Ishikawa (cell line): Measurements from ENCODE around the gene SPACA6.

Source experiments
- CEBPB ChIP-seq: IDR thresholded peaks from 2 replicates; pipeline ENCODE4 v1.6.1; 2012
- CREB1 ChIP-seq: IDR thresholded peaks from 2 replicates; pipeline ENCODE4 v1.6.1; 2012; ENCODE audit warnings: low read depth
- EGR1 ChIP-seq: IDR thresholded peaks from 2 replicates; pipeline ENCODE4 v1.6.1; 2012
- EP300 ChIP-seq: IDR thresholded peaks from 2 replicates; pipeline ENCODE4 v1.6.1; 2012; ENCODE audit warnings: borderline replicate concordance
- FOXM1 ChIP-seq: IDR thresholded peaks from 2 replicates; pipeline ENCODE4 v1.6.1; 2012; ENCODE audit warnings: low read depth, borderline replicate concordance
- NFIC ChIP-seq: IDR thresholded peaks from 2 replicates; pipeline ENCODE4 v1.6.1; 2012
- RAD21 ChIP-seq: IDR thresholded peaks from 2 replicates; pipeline ENCODE4 v1.6.1; 2012; ENCODE audit warnings: low read depth
- TAF1 ChIP-seq: IDR thresholded peaks from 2 replicates; pipeline ENCODE4 v1.6.1; 2012; ENCODE audit warnings: low read depth, mild to moderate bottlenecking
- TCF12 ChIP-seq: IDR thresholded peaks from 2 replicates; pipeline ENCODE4 v1.6.1; 2012; ENCODE audit warnings: low read depth
- TEAD4 ChIP-seq: IDR thresholded peaks from 2 replicates; pipeline ENCODE4 v1.6.1; 2012
- YY1 ChIP-seq: IDR thresholded peaks from 2 replicates; pipeline ENCODE4 v1.6.1; 2012; ENCODE audit warnings: low read depth
- ZBTB7A ChIP-seq: IDR thresholded peaks from 2 replicates; pipeline ENCODE4 v1.6.1; 2012; ENCODE audit warnings: low read depth
- TF ChIP-seq, protein P1 (sequence below): IDR thresholded peaks from 2 replicates; pipeline ENCODE4 v1.6.1; 2012; ENCODE audit warnings: low read depth, mild to moderate bottlenecking
- TF ChIP-seq, protein P2 (sequence below): IDR thresholded peaks from 2 replicates; pipeline ENCODE4 v1.6.1; 2012
- TF ChIP-seq, protein P3 (sequence below): IDR thresholded peaks from 2 replicates; pipeline ENCODE4 v1.6.1; 2012

Gene SPACA6

DNA sequence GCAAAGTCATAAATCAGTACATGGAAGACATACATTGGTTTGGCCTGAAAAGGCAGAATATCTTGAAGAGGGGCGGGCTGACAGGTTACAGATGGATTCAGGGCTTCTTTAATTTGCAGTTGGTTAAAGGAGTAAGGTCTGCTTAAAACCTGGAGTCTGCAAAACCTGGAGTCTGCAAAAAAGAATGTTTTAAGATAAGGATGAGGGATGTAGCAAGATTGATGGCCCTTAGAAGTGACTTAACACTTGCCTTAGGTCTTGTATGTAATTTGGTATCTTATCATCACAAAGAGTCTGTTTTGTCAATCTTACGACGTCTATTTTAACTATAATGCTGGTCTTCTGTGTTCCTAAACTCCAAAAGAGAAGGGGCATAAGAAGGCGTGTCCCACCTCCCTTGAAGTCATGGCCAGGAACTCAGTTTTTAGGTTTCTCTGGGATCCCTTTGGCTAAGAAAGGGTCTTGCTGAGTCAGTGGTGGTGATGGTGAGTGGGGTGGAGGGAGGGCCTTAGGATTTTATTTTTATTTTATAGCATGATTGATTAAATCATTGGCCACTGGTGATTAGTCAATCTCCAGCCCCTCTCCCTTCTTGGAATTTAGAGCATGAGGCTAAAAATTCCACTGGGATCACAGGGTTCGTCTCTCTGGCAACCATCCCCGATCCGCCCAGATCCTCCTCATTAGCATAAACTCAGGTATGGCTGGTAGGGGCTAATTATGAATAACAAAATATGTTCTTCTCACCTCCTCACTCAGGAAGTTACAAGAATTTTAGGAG, 40.8 kb downstream of the SPACA6 start:
- TF ChIP-seq CEBPB (no peak), CREB1 (no peak), YY1 (no peak), TAF1 (no peak), EGR1 (no peak), EP300 (no peak), TCF12 (no peak), ZBTB7A (no peak), RAD21 (no peak), NFIC (no peak)
- TF ChIP-seq, protein P1, sequence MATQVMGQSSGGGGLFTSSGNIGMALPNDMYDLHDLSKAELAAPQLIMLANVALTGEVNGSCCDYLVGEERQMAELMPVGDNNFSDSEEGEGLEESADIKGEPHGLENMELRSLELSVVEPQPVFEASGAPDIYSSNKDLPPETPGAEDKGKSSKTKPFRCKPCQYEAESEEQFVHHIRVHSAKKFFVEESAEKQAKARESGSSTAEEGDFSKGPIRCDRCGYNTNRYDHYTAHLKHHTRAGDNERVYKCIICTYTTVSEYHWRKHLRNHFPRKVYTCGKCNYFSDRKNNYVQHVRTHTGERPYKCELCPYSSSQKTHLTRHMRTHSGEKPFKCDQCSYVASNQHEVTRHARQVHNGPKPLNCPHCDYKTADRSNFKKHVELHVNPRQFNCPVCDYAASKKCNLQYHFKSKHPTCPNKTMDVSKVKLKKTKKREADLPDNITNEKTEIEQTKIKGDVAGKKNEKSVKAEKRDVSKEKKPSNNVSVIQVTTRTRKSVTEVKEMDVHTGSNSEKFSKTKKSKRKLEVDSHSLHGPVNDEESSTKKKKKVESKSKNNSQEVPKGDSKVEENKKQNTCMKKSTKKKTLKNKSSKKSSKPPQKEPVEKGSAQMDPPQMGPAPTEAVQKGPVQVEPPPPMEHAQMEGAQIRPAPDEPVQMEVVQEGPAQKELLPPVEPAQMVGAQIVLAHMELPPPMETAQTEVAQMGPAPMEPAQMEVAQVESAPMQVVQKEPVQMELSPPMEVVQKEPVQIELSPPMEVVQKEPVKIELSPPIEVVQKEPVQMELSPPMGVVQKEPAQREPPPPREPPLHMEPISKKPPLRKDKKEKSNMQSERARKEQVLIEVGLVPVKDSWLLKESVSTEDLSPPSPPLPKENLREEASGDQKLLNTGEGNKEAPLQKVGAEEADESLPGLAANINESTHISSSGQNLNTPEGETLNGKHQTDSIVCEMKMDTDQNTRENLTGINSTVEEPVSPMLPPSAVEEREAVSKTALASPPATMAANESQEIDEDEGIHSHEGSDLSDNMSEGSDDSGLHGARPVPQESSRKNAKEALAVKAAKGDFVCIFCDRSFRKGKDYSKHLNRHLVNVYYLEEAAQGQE, result no peak
- TF ChIP-seq, protein P2, sequence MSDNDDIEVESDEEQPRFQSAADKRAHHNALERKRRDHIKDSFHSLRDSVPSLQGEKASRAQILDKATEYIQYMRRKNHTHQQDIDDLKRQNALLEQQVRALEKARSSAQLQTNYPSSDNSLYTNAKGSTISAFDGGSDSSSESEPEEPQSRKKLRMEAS, result no peak
- TF ChIP-seq, protein P3, sequence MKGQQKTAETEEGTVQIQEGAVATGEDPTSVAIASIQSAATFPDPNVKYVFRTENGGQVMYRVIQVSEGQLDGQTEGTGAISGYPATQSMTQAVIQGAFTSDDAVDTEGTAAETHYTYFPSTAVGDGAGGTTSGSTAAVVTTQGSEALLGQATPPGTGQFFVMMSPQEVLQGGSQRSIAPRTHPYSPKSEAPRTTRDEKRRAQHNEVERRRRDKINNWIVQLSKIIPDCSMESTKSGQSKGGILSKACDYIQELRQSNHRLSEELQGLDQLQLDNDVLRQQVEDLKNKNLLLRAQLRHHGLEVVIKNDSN, result no peak

DNA sequence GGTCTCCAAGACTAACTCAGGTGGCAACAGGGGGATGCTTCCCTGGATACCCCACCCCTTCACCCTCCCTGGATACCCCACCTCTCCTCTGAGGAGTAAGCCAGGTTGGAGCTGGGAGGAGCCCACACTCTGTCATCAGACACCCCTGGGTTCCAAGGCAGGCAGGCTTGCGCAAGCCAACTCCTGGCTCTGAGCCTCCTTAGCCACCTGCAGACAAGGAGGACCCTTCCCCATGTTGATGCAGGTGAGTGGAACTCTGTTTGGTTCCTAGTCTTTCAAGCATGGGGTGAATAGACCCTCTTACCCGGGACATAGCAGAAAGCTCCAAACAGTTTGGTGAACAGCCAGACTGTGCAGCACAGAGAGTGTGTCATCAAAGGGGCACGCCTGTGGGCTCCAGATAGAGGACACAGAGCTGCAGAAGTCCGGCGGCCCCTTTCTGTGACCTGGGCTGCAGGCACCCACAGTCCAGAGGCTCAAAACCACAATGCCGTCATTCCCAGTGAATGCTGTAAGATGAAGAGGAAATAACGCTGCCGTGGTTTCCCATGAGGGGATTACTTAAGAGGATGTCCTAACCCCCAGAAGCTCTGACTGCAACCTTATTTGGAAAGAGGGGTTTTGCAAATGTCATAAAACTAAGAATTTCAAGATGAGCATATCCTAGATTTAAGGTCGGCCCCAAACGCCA, 42.8 kb downstream of the SPACA6 start:
- TF ChIP-seq ZBTB7A (no peak), TAF1 (no peak), CEBPB (no peak), RAD21 (no peak), FOXM1 (no peak), NFIC (no peak)
- TF ChIP-seq, protein P3, result no peak

DNA sequence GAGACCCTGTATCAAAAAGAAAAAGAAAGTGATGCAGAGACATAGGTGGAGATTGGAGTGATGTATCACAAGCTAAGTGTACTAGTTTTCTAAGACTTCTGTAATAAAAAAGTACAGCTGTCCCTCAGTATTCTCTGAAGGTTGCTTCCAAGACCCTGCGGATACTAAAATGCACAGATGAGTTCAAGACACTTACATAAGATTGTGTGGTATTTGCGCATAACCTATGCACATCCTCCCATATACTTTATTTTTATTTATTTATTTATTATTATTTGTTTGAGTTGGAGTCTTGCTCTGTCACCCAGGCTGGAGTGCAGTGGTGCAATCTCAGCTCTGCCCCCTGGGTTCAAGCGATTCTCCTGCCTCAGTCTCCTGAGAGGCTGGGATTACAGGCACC, 44.3 kb downstream of the SPACA6 start:
- TF ChIP-seq TEAD4, result no peak
- no peak for TF ChIP-seq TCF12
- no peak for TF ChIP-seq EGR1
- no peak for TF ChIP-seq ZBTB7A
- no peak for TF ChIP-seq NFIC
- no peak for TF ChIP-seq TAF1
- TF ChIP-seq FOXM1, result no peak
- TF ChIP-seq, protein P3, result no peak
- TF ChIP-seq, protein P1, result no peak
- no peak for TF ChIP-seq RAD21
- TF ChIP-seq CEBPB, result no peak
- TF ChIP-seq YY1, result no peak
- TF ChIP-seq CREB1, result no peak
- no peak for TF ChIP-seq EP300
- TF ChIP-seq, protein P2, result no peak

DNA sequence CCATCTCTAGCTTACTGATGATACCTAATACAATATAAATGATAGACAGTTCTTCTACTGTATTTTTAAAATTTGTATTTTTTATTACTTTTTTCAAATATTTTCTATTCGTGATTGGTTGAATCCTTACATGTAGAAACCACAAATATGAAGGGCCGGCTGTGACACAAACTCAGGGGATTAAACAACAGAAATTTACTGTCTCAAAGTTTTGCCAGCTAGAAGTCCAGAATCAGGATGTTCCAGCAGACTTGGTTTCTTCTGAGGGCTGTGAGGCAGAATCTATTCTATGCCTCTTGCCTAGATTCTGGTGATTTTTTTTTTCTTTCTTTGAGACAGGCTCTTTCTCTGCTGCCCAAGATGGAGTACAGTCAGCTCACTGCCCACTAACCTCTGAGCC, 44.8 kb downstream of the SPACA6 start:
- no peak for TF ChIP-seq YY1
- TF ChIP-seq, protein P3, result no peak
- no peak for TF ChIP-seq EGR1
- TF ChIP-seq EP300, result no peak
- TF ChIP-seq FOXM1, result no peak
- no peak for TF ChIP-seq RAD21
